ENCODE results near the gene HSD17B8.

The HSD17B8 gene

GRCh38 chr6:33165581-33166258, 38.7 kb upstream of the HSD17B8 start:
- Histone ChIP-seq H3K4me3 (ENCODE audit: low read depth, low read length) (no peak overlapping the region), H3K9ac (ENCODE audit: low read depth, low read length) (no peak overlapping the region), H3K4me1 (ENCODE audit: control insufficient read depth, insufficient read depth, low read length) (no peaks in the 10 kb centered on the region; the same call in 1 of the 2 replicates), H3K36me3 (ENCODE audit: control insufficient read depth, insufficient read depth, low read length) (no peaks in the 10 kb centered on the region), H3K9me3 (ENCODE audit: control insufficient read depth, insufficient read depth, low read length) (no peaks in the 10 kb centered on the region), H3K27ac (ENCODE audit: low read depth, low read length) (no peak overlapping the region), H3K27me3 (ENCODE audit: control insufficient read depth, insufficient read depth, low read length) (peaks cover 10% of the 10 kb centered on the region)

GRCh38 chr6:33166363-33166762, 38.1 kb upstream of the HSD17B8 start:
- no peaks in the 10 kb centered on the region for H3K4me1 ChIP-seq (ENCODE audit: control insufficient read depth, insufficient read depth, low read length)
- H3K27ac ChIP-seq (ENCODE audit: low read depth, low read length): no peak overlapping the region
- H3K9me3 ChIP-seq (ENCODE audit: control insufficient read depth, insufficient read depth, low read length): no peaks in the 10 kb centered on the region
- peaks cover 10% of the 10 kb centered on the region for H3K27me3 ChIP-seq (ENCODE audit: control insufficient read depth, insufficient read depth, low read length)
- no peaks in the 10 kb centered on the region for H3K36me3 ChIP-seq (ENCODE audit: control insufficient read depth, insufficient read depth, low read length)
- no peak overlapping the region for H3K9ac ChIP-seq (ENCODE audit: low read depth, low read length)
- no peak overlapping the region for H3K4me3 ChIP-seq (ENCODE audit: low read depth, low read length)

- Histone ChIP-seq H3K36me3 (ENCODE audit: control insufficient read depth, insufficient read depth, low read length) (no peaks in the 10 kb centered on the region), H3K9me3 (ENCODE audit: control insufficient read depth, insufficient read depth, low read length) (no peaks in the 10 kb centered on the region), H3K9ac (ENCODE audit: low read depth, low read length) (no peak overlapping the region), H3K27ac (ENCODE audit: low read depth, low read length) (no peak overlapping the region), H3K4me1 (ENCODE audit: control insufficient read depth, insufficient read depth, low read length) (no peaks in the 10 kb centered on the region), H3K4me3 (ENCODE audit: low read depth, low read length) (no peak overlapping the region), H3K27me3 (ENCODE audit: control insufficient read depth, insufficient read depth, low read length) (peaks cover 8% of the 10 kb centered on the region)
Observed at GRCh38 chr6:33166811-33167210, 37.6 kb upstream of the HSD17B8 start.

- Histone ChIP-seq H3K9ac (ENCODE audit: low read depth, low read length) (no peak overlapping the region), H3K4me3 (ENCODE audit: low read depth, low read length) (no peak overlapping the region)
Observed at GRCh38 chr6:33167374-33168283, 36.8 kb upstream of the HSD17B8 start.

GRCh38 chr6:33168284-33168601, 36.2 kb upstream of the HSD17B8 start:
- H3K4me1 ChIP-seq (ENCODE audit: control insufficient read depth, insufficient read depth, low read length): peaks cover 6% of the 10 kb centered on the region; the same call in 1 of the 2 replicates
- no peak overlapping the region for H3K27ac ChIP-seq (ENCODE audit: low read depth, low read length)
- no peaks in the 10 kb centered on the region for H3K27me3 ChIP-seq (ENCODE audit: control insufficient read depth, insufficient read depth, low read length)
- no peak overlapping the region for H3K4me3 ChIP-seq (ENCODE audit: low read depth, low read length)
- no peaks in the 10 kb centered on the region for H3K36me3 ChIP-seq (ENCODE audit: control insufficient read depth, insufficient read depth, low read length)
- H3K9me3 ChIP-seq (ENCODE audit: control insufficient read depth, insufficient read depth, low read length): no peaks in the 10 kb centered on the region
- H3K9ac ChIP-seq (ENCODE audit: low read depth, low read length): no peak overlapping the region

More at GRCh38 chr6:33167374-33168283, 36.8 kb upstream of the HSD17B8 start:
- H3K4me1 ChIP-seq (ENCODE audit: control insufficient read depth, insufficient read depth, low read length): 0 out of 2 replicates have a peak, but pooled peaks cover 3% of the 10 kb centered on the region
- H3K27ac ChIP-seq (ENCODE audit: low read depth, low read length): no peak overlapping the region
- H3K27me3 ChIP-seq (ENCODE audit: control insufficient read depth, insufficient read depth, low read length): peaks cover under 1% of the 10 kb centered on the region; the same call in 1 of the 2 replicates
- H3K9me3 ChIP-seq (ENCODE audit: control insufficient read depth, insufficient read depth, low read length): no peaks in the 10 kb centered on the region
- no peaks in the 10 kb centered on the region for H3K36me3 ChIP-seq (ENCODE audit: control insufficient read depth, insufficient read depth, low read length)

- H3K4me3 ChIP-seq (ENCODE audit: low read depth, low read length): no peak overlapping the region
- no peaks in the 10 kb centered on the region for H3K9me3 ChIP-seq (ENCODE audit: control insufficient read depth, insufficient read depth, low read length)
- H3K36me3 ChIP-seq (ENCODE audit: control insufficient read depth, insufficient read depth, low read length): no peaks in the 10 kb centered on the region
- H3K27me3 ChIP-seq (ENCODE audit: control insufficient read depth, insufficient read depth, low read length): no peaks in the 10 kb centered on the region
- H3K27ac ChIP-seq (ENCODE audit: low read depth, low read length): no peak overlapping the region
- H3K9ac ChIP-seq (ENCODE audit: low read depth, low read length): no peak overlapping the region
- peaks cover 6% of the 10 kb centered on the region; the same call in 1 of the 2 replicates for H3K4me1 ChIP-seq (ENCODE audit: control insufficient read depth, insufficient read depth, low read length)
Observed at GRCh38 chr6:33168639-33169038, 35.8 kb upstream of the HSD17B8 start.

- no peak overlapping the region for H3K27ac ChIP-seq (ENCODE audit: low read depth, low read length)
Observed at GRCh38 chr6:33169291-33170175, 34.9 kb upstream of the HSD17B8 start.

GRCh38 chr6:33170176-33171015, 34.1 kb upstream of the HSD17B8 start:
- Histone ChIP-seq H3K27me3 (ENCODE audit: control insufficient read depth, insufficient read depth, low read length) (no peaks in the 10 kb centered on the region), H3K4me3 (ENCODE audit: low read depth, low read length) (no peak overlapping the region), H3K9me3 (ENCODE audit: control insufficient read depth, insufficient read depth, low read length) (no peaks in the 10 kb centered on the region), H3K4me1 (ENCODE audit: control insufficient read depth, insufficient read depth, low read length) (peaks cover 6% of the 10 kb centered on the region; the same call in 1 of the 2 replicates), H3K36me3 (ENCODE audit: control insufficient read depth, insufficient read depth, low read length) (no peaks in the 10 kb centered on the region), H3K9ac (ENCODE audit: low read depth, low read length) (no peak overlapping the region), H3K27ac (ENCODE audit: low read depth, low read length) (no peak overlapping the region)

More at GRCh38 chr6:33169291-33170175, 34.9 kb upstream of the HSD17B8 start:
- H3K9me3 ChIP-seq (ENCODE audit: control insufficient read depth, insufficient read depth, low read length): no peaks in the 10 kb centered on the region
- no peaks in the 10 kb centered on the region for H3K27me3 ChIP-seq (ENCODE audit: control insufficient read depth, insufficient read depth, low read length)
- H3K36me3 ChIP-seq (ENCODE audit: control insufficient read depth, insufficient read depth, low read length): no peaks in the 10 kb centered on the region
- H3K4me1 ChIP-seq (ENCODE audit: control insufficient read depth, insufficient read depth, low read length): peaks cover 6% of the 10 kb centered on the region; the same call in 1 of the 2 replicates
- no peak overlapping the region for H3K9ac ChIP-seq (ENCODE audit: low read depth, low read length)
- H3K4me3 ChIP-seq (ENCODE audit: low read depth, low read length): no peak overlapping the region

- Histone ChIP-seq H3K9me3 (ENCODE audit: control insufficient read depth, insufficient read depth, low read length) (no peaks in the 10 kb centered on the region), H3K27me3 (ENCODE audit: control insufficient read depth, insufficient read depth, low read length) (no peaks in the 10 kb centered on the region), H3K9ac (ENCODE audit: low read depth, low read length) (no peak overlapping the region), H3K36me3 (ENCODE audit: control insufficient read depth, insufficient read depth, low read length) (no peaks in the 10 kb centered on the region), H3K27ac (ENCODE audit: low read depth, low read length) (no peak overlapping the region), H3K4me1 (ENCODE audit: control insufficient read depth, insufficient read depth, low read length) (peaks cover 6% of the 10 kb centered on the region; the same call in 1 of the 2 replicates), H3K4me3 (ENCODE audit: low read depth, low read length) (no peak overlapping the region)
Observed at GRCh38 chr6:33171016-33171879, 33.2 kb upstream of the HSD17B8 start.
